H1 (cell line): ENCODE measurements around the gene PDE1C. TPM values are rescaled to one million over a fixed set of nuclear protein-coding genes. Genes with fewer than 3 reads are reported as not detected.

Experiments
- ATF2 ChIP-seq: IDR thresholded peaks from 2 replicates; pipeline ENCODE4 v1.6.1; 2012; ENCODE audit warnings: low read length, inconsistent platforms
- CHD1 ChIP-seq: IDR thresholded peaks from 2 replicates; pipeline ENCODE4 v1.6.1; 2012; ENCODE audit warnings: low read depth, low read length, improper control_type of control experiment
- CHD2 ChIP-seq: IDR thresholded peaks from 2 replicates; pipeline ENCODE4 v1.6.1; 2012; ENCODE audit warnings: low read length, improper control_type of control experiment
- EP300 ChIP-seq, 2 experiments: IDR thresholded peaks; 1 replicate in 1 of 2; 2 replicates in 1 of 2; pipeline ENCODE4 v1.6.1; 2011 to 2012; ENCODE audit warnings: low read depth in 2 of 2, low read length in 2 of 2, mild to moderate bottlenecking in 2 of 2, borderline replicate concordance in 1 of 2, inconsistent platforms in 1 of 2, moderate library complexity in 1 of 2
- RAD21 ChIP-seq, 2 experiments: IDR thresholded peaks in 1 of 2; conservative IDR thresholded peaks in 1 of 2; 2 replicates each; pipeline ENCODE4 v1.6.1; 2011; ENCODE audit warnings: low read depth in 2 of 2, low read length in 2 of 2, improper control_type of control experiment in 1 of 2, inconsistent platforms in 1 of 2, mild to moderate bottlenecking in 1 of 2, moderate library complexity in 1 of 2
- RFX5 ChIP-seq: IDR thresholded peaks from 2 replicates; pipeline ENCODE4 v1.6.1; 2011; ENCODE audit warnings: low read depth, low read length, improper control_type of control experiment, borderline replicate concordance
- SRF ChIP-seq: IDR thresholded peaks from 2 replicates; pipeline ENCODE4 v1.6.1; 2011; ENCODE audit warnings: mild to moderate bottlenecking, low read depth, low read length, moderate library complexity
- polyA plus RNA-seq, 7 experiments: library from polyadenylated mRNA; depleted of rRNA in 3 of 7; stranded (reverse) in 5 of 7; unstranded in 2 of 7; fragments of >200 nt in 5 of 7; fragments of 200-250 nt in 2 of 7; gene quantifications; 1 replicate in 5 of 7; 2 replicates in 1 of 7; 4 replicates in 1 of 7; pipeline versions ENCODE4 v1.2.1 to v1.2.3, GENCODE V29; 2011 to 2013; ENCODE audit warnings: missing spikeins in 2 of 7, mixed read lengths in 2 of 7
- total RNA-seq: library from RNA; stranded (reverse); fragmentation: NEBNext Ultra II Directional; extraction: Animal tissue kit (Norgen Biotek cat#: 25700); gene quantifications from 2 replicates; pipeline ENCODE4 v1.2.1, GENCODE V29; 2021

PDE1C gene
- total and polyA plus RNA-seq, 2 of the 8 experiments (the other 6 are each of a cell fraction or from before 2014, with no cell fraction given), result 0.11 to 1.1 TPM

GRCh38 chr7:31850066-31850465 is 220.1 kb downstream of the PDE1C start (continued):
- no peak for TF ChIP-seq SRF
- TF ChIP-seq EP300 (IDR thresholded peaks at IDR 0.05; ENCODE audit: borderline replicate concordance in 1 of 2, low read depth in 2 of 2, low read length in 2 of 2), result no peak
- TF ChIP-seq ATF2, result no peak
- no peak for TF ChIP-seq CHD1
- no peak for TF ChIP-seq CHD2
- no peak for TF ChIP-seq RFX5
- TF ChIP-seq RAD21 (IDR thresholded peaks at IDR 0.05 in 1 of 2, conservative IDR thresholded peaks at IDR 0.05 in 1 of 2; ENCODE audit: low read depth in 2 of 2, low read length in 2 of 2), result no peak
